SU-DHL-6 (cell line): ENCODE measurements around the gene SMIM45.

ENCODE experiments used
- H2AFZ ChIP-seq: fragments of 200-600 bp; sonication (generic); 2 replicates; pipeline ENCODE4 v1.6.1; 2014; ENCODE audit warnings: low read depth, mild to moderate bottlenecking, moderate library complexity, mixed read lengths, antibody characterized with exemption, low read length; ENCODE audit not compliant: severe bottlenecking
- H3F3A ChIP-seq: fragments of 200-600 bp; shearing (Covaris generic); 2 replicates; pipeline ENCODE4 v1.6.0; 2016; ENCODE audit warnings: antibody characterized with exemption, mild to moderate bottlenecking; ENCODE audit not compliant: insufficient read depth
- H3K27ac ChIP-seq: fragments of 200-600 bp; sonication (generic); 2 replicates; pipeline ENCODE4 v1.5.1; 2016; ENCODE audit warnings: low read depth, mild to moderate bottlenecking, low read length, moderate library complexity, mixed read lengths
- H3K27me3 ChIP-seq: fragments of 200-600 bp; sonication (generic), shearing (Covaris generic); 2 replicates; pipeline ENCODE4 v1.6.0; 2014; ENCODE audit warnings: mild to moderate bottlenecking, low read length
- H3K36me3 ChIP-seq: fragments of 200-600 bp; sonication (generic); 2 replicates; pipeline ENCODE4 v1.6.1; 2014; ENCODE audit warnings: mild to moderate bottlenecking, low read length, mixed read lengths
- H3K4me2 ChIP-seq: fragments of 300-600, 200-600 bp; shearing (Covaris generic), sonication (generic); 2 replicates; pipeline ENCODE4 v1.6.0; 2014; ENCODE audit warnings: low read length, low read depth, mild to moderate bottlenecking; ENCODE audit not compliant: poor library complexity, severe bottlenecking
- H3K4me3 ChIP-seq: fragments of 200-600 bp; sonication (generic); 2 replicates; pipeline ENCODE4 v1.5.1; 2014; ENCODE audit warnings: antibody characterized with exemption, low read length, mild to moderate bottlenecking, mixed read lengths; ENCODE audit not compliant: insufficient read depth, poor library complexity, severe bottlenecking
- H3K79me2 ChIP-seq: fragments of 200-600 bp; sonication (generic); 2 replicates; pipeline ENCODE4 v1.6.1; 2014; ENCODE audit warnings: mild to moderate bottlenecking, low read length, moderate library complexity; ENCODE audit not compliant: insufficient read depth
- H3K9ac ChIP-seq: fragments of 200-600 bp; sonication (generic); 2 replicates; pipeline ENCODE4 v1.7.0; 2014; ENCODE audit warnings: mild to moderate bottlenecking, low read length
- H3K9me2 ChIP-seq: fragments of 200-600 bp; sonication (generic); replicated peaks from 2 replicates; pipeline ENCODE4 v1.6.1; 2014; ENCODE audit warnings: low read length; ENCODE audit not compliant: insufficient read depth
- H3K9me3 ChIP-seq: fragments of 200-600 bp; sonication (generic); 2 replicates; pipeline ENCODE4 v1.6.1; 2014; ENCODE audit warnings: low read length, mixed read lengths; ENCODE audit not compliant: insufficient read depth
- H4K20me1 ChIP-seq: fragments of 200-600 bp; sonication (generic); 2 replicates; pipeline ENCODE4 v1.6.1; 2014; ENCODE audit warnings: low read depth, mild to moderate bottlenecking, antibody characterized with exemption, low read length, moderate library complexity, mixed read lengths
- CTCF ChIP-seq: fragments of 200-600 bp; sonication (generic); IDR thresholded peaks from one replicate; pipeline ENCODE4 v1.5.1; 2017; ENCODE audit warnings: antibody characterized with exemption, mild to moderate bottlenecking, low read length, moderate library complexity; ENCODE audit not compliant: insufficient read depth, poor library complexity, severe bottlenecking
- EZH2phosphoT487 ChIP-seq: fragments of 200-600 bp; sonication (generic), shearing (Covaris generic); conservative IDR thresholded peaks from 2 replicates; pipeline ENCODE4 v1.6.1; 2018; ENCODE audit warnings: mild to moderate bottlenecking, antibody characterized with exemption, low read length, moderate library complexity, mixed read lengths

The SMIM45 gene

GRCh38 chr22:41987276-41987675 is 35.3 kb downstream of the SMIM45 start:
- Histone ChIP-seq H3K79me2 (no peaks in the 10 kb centered on the region), H3K9ac (no peak overlapping the region), H3F3A (no peaks in the 10 kb centered on the region), H3K4me3 (no peak overlapping the region), H3K4me2 (no peak overlapping the region), H3K27ac (no peak overlapping the region), H3K9me3 (no peaks in the 10 kb centered on the region), H4K20me1 (no peaks in the 10 kb centered on the region), H3K9me2 (no peaks in the 10 kb centered on the region), H3K27me3 (no peaks in the 10 kb centered on the region), H3K36me3 (no peaks in the 10 kb centered on the region), H2AFZ (no peak overlapping the region)
- no peak for TF ChIP-seq EZH2phosphoT487
- no peak for TF ChIP-seq CTCF

- H3K27ac ChIP-seq, result no peak overlapping the region
- H3F3A ChIP-seq, result no peaks in the 10 kb centered on the region
- no peak overlapping the region for H3K4me2 ChIP-seq
- TF ChIP-seq EZH2phosphoT487 (no peak), CTCF (no peak)
- H3K79me2 ChIP-seq, result no peaks in the 10 kb centered on the region
- H3K9ac ChIP-seq, result no peak overlapping the region
- no peak overlapping the region for H2AFZ ChIP-seq
- H3K9me2 ChIP-seq, result no peaks in the 10 kb centered on the region
- H3K9me3 ChIP-seq, result no peaks in the 10 kb centered on the region
- no peaks in the 10 kb centered on the region for H3K27me3 ChIP-seq
- H3K4me3 ChIP-seq, result no peak overlapping the region
- H3K36me3 ChIP-seq, result no peaks in the 10 kb centered on the region
- no peaks in the 10 kb centered on the region for H4K20me1 ChIP-seq
Measured at GRCh38 chr22:41989246-41989645, 37.3 kb downstream of the SMIM45 start.

- no peaks in the 10 kb centered on the region for H3K36me3 ChIP-seq
- H3K9me2 ChIP-seq, result no peaks in the 10 kb centered on the region
- H2AFZ ChIP-seq, result no peak overlapping the region
- no peaks in the 10 kb centered on the region for H3K9me3 ChIP-seq
- H3K9ac ChIP-seq, result no peak overlapping the region
- H3K27ac ChIP-seq, result no peak overlapping the region
- TF ChIP-seq CTCF (no peak), EZH2phosphoT487 (no peak)
- H3F3A ChIP-seq, result no peaks in the 10 kb centered on the region
- no peaks in the 10 kb centered on the region for H4K20me1 ChIP-seq
- no peak overlapping the region for H3K4me2 ChIP-seq
- H3K4me3 ChIP-seq, result no peak overlapping the region
- H3K27me3 ChIP-seq, result no peaks in the 10 kb centered on the region
- H3K79me2 ChIP-seq, result no peaks in the 10 kb centered on the region
Measured at GRCh38 chr22:41991111-41991510, 39.2 kb downstream of the SMIM45 start.

GRCh38 chr22:41992496-41992895 is 40.5 kb downstream of the SMIM45 start:
- Histone ChIP-seq H3F3A (no peaks in the 10 kb centered on the region), H3K27me3 (no peaks in the 10 kb centered on the region), H3K9me3 (no peaks in the 10 kb centered on the region), H3K4me2 (no peak overlapping the region), H3K9me2 (no peaks in the 10 kb centered on the region), H3K4me3 (no peak overlapping the region), H3K36me3 (no peaks in the 10 kb centered on the region), H3K27ac (no peak overlapping the region), H3K9ac (no peak overlapping the region), H3K79me2 (no peaks in the 10 kb centered on the region), H4K20me1 (no peaks in the 10 kb centered on the region), H2AFZ (no peak overlapping the region)
- TF ChIP-seq EZH2phosphoT487, result no peak
- no peak for TF ChIP-seq CTCF
